ENCODE data around the gene ZNF334. TPM values are rescaled to one million over a fixed set of nuclear protein-coding genes. Genes with fewer than 3 reads are reported as not detected.

The ZNF334 gene
- total RNA-seq, 1 donor: 5.8 TPM

- Histone ChIP-seq H2AFZ (ENCODE audit: low read length) (no peak overlapping the region), H3K36me3 (ENCODE audit: insufficient read depth, low read length) (no peaks in the 10 kb centered on the region), H3K79me2 (ENCODE audit: insufficient read depth, low read length) (no peaks in the 10 kb centered on the region), H3K27ac (ENCODE audit: low read depth, low read length) (no peak overlapping the region), H4K20me1 (ENCODE audit: insufficient read depth, low read length) (no peaks in the 10 kb centered on the region), H3K27me3 (ENCODE audit: insufficient read depth, low read length) (peaks cover 4% of the 10 kb centered on the region), H3K4me2 (ENCODE audit: insufficient read depth, low read length) (no peak overlapping the region), H3K4me1 (ENCODE audit: insufficient read depth, low read length) (peaks cover under 1% of the 10 kb centered on the region), H3K9me3 (ENCODE audit: low read depth, low read length) (no peaks in the 10 kb centered on the region), H3K4me3 (ENCODE audit: insufficient read depth, low read length) (no peak overlapping the region)
- no peak for DNase-seq (ENCODE audit: insufficient read length, low spot score, missing footprints)
- no peak for TF ChIP-seq CTCF (IDR thresholded peaks at IDR 0.05; ENCODE audit: extremely low read depth, low read depth, low read length)
Measured at GRCh38 chr20:46551522-46552381, 38.4 kb upstream of the ZNF334 start.

GRCh38 chr20:46550461-46550860 lies 37.1 kb upstream of the ZNF334 start, which contains the start of gene OCSTAMP:
Gene OCSTAMP, minus strand, starts transcription at chr20:46550654. Its CDS starts 94 bp downstream, at chr20:46550560.
- H3K4me3 ChIP-seq (ENCODE audit: insufficient read depth, low read length): no peak within 1 kb of the TSS
- no peaks in the 10 kb centered on the region for H4K20me1 ChIP-seq (ENCODE audit: insufficient read depth, low read length)
- no peaks in the 10 kb centered on the region for H3K4me1 ChIP-seq (ENCODE audit: insufficient read depth, low read length)
- no peak within 1 kb of the TSS for H3K4me2 ChIP-seq (ENCODE audit: insufficient read depth, low read length)
- peaks cover 4% of the 10 kb centered on the region for H3K27me3 ChIP-seq (ENCODE audit: insufficient read depth, low read length)
- no peaks in the 10 kb centered on the region for H3K36me3 ChIP-seq (ENCODE audit: insufficient read depth, low read length)
- no peak within 1 kb of the TSS for H3K27ac ChIP-seq (ENCODE audit: low read depth, low read length)
- no peak for TF ChIP-seq CTCF (IDR thresholded peaks at IDR 0.05; ENCODE audit: extremely low read depth, low read depth, low read length)
- H2AFZ ChIP-seq (ENCODE audit: low read length): no peak within 1 kb of the TSS
- DNase-seq (ENCODE audit: insufficient read length, low spot score, missing footprints): no peak
- H3K9me3 ChIP-seq (ENCODE audit: low read depth, low read length): no peaks in the 10 kb centered on the region
- no peaks in the 10 kb centered on the region for H3K79me2 ChIP-seq (ENCODE audit: insufficient read depth, low read length)

GRCh38 chr20:46549188-46549972 lies 36.0 kb upstream of the ZNF334 start:
- H2AFZ ChIP-seq (ENCODE audit: low read length): no peak overlapping the region
- no peak for DNase-seq (ENCODE audit: insufficient read length, low spot score, missing footprints)
- no peaks in the 10 kb centered on the region for H4K20me1 ChIP-seq (ENCODE audit: insufficient read depth, low read length)
- no peaks in the 10 kb centered on the region for H3K36me3 ChIP-seq (ENCODE audit: insufficient read depth, low read length)
- no peak overlapping the region for H3K4me3 ChIP-seq (ENCODE audit: insufficient read depth, low read length)
- no peaks in the 10 kb centered on the region for H3K9me3 ChIP-seq (ENCODE audit: low read depth, low read length)
- no peak overlapping the region for H3K4me2 ChIP-seq (ENCODE audit: insufficient read depth, low read length)
- no peaks in the 10 kb centered on the region for H3K79me2 ChIP-seq (ENCODE audit: insufficient read depth, low read length)
- no peak overlapping the region for H3K27ac ChIP-seq (ENCODE audit: low read depth, low read length)
- no peak for TF ChIP-seq CTCF (IDR thresholded peaks at IDR 0.05; ENCODE audit: extremely low read depth, low read depth, low read length)
- H3K27me3 ChIP-seq (ENCODE audit: insufficient read depth, low read length): peaks cover 4% of the 10 kb centered on the region
- H3K4me1 ChIP-seq (ENCODE audit: insufficient read depth, low read length): peaks cover 3% of the 10 kb centered on the region

- DNase-seq (ENCODE audit: insufficient read length, low spot score, missing footprints): no peak
Measured at GRCh38 chr20:46548688-46549087, 35.3 kb upstream of the ZNF334 start.

More at GRCh38 chr20:46548688-46549087, 35.3 kb upstream of the ZNF334 start:
- H3K27me3 ChIP-seq (ENCODE audit: insufficient read depth, low read length): peaks cover 4% of the 10 kb centered on the region
- peaks cover 3% of the 10 kb centered on the region for H3K4me1 ChIP-seq (ENCODE audit: insufficient read depth, low read length)
- H3K79me2 ChIP-seq (ENCODE audit: insufficient read depth, low read length): no peaks in the 10 kb centered on the region
- TF ChIP-seq CTCF (IDR thresholded peaks at IDR 0.05; ENCODE audit: extremely low read depth, low read depth, low read length): no peak
- H3K4me2 ChIP-seq (ENCODE audit: insufficient read depth, low read length): no peak overlapping the region
- no peaks in the 10 kb centered on the region for H3K36me3 ChIP-seq (ENCODE audit: insufficient read depth, low read length)
- H3K27ac ChIP-seq (ENCODE audit: low read depth, low read length): no peak overlapping the region
- no peak overlapping the region for H3K4me3 ChIP-seq (ENCODE audit: insufficient read depth, low read length)
- no peak overlapping the region for H2AFZ ChIP-seq (ENCODE audit: low read length)
- no peaks in the 10 kb centered on the region for H4K20me1 ChIP-seq (ENCODE audit: insufficient read depth, low read length)
- no peaks in the 10 kb centered on the region for H3K9me3 ChIP-seq (ENCODE audit: low read depth, low read length)
